Hepatocyte (in vitro differentiated cells): Measurements from ENCODE around the gene ING1.

Experiments
- EZH2 ChIP-seq: fragments of 200-600 bp; sonication (generic); IDR thresholded peaks from 2 replicates; pipeline ENCODE4 v1.6.1; 2016; ENCODE audit warnings: antibody characterized with exemption, mild to moderate bottlenecking, borderline replicate concordance
- TF ChIP-seq, protein P1 (sequence below): fragments of 200-600 bp; sonication (generic); IDR thresholded peaks from 2 replicates; pipeline ENCODE4 v1.5.1; 2016; ENCODE audit warnings: antibody characterized with exemption, mild to moderate bottlenecking; ENCODE audit not compliant: poor library complexity

DNA sequence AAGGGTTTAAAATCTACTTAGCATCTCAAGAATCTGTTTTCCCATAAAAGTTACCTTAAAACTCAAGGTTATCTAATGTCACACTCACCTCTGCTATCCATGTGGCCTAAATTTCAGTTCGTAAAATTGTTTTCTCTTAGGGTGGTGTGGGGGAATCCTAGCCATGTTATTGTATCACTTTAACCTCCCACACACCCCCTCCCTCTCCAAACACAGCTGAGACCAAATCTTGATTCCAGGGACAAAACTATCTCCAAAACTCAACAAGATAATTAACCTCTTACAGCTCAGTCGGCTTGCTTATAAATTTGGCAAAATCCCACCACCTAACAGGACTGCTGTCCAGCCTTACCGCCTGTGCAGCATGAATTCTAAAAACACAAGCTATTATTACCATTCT lies 11.4 kb upstream of the ING1 start:
- TF ChIP-seq, protein P1, sequence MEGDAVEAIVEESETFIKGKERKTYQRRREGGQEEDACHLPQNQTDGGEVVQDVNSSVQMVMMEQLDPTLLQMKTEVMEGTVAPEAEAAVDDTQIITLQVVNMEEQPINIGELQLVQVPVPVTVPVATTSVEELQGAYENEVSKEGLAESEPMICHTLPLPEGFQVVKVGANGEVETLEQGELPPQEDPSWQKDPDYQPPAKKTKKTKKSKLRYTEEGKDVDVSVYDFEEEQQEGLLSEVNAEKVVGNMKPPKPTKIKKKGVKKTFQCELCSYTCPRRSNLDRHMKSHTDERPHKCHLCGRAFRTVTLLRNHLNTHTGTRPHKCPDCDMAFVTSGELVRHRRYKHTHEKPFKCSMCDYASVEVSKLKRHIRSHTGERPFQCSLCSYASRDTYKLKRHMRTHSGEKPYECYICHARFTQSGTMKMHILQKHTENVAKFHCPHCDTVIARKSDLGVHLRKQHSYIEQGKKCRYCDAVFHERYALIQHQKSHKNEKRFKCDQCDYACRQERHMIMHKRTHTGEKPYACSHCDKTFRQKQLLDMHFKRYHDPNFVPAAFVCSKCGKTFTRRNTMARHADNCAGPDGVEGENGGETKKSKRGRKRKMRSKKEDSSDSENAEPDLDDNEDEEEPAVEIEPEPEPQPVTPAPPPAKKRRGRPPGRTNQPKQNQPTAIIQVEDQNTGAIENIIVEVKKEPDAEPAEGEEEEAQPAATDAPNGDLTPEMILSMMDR, result no peak
- no peak for TF ChIP-seq EZH2
